Measurements from ENCODE around the gene XRCC2.

The XRCC2 gene

GRCh38 chr7:152596824-152597223 is 79.1 kb downstream of the XRCC2 start:
- no peaks in the 10 kb centered on the region for H3K27me3 ChIP-seq (replicated peaks; ENCODE audit: insufficient read depth, low read length)
- H3F3A ChIP-seq (ENCODE audit: insufficient read depth, low read length) = no peaks in the 10 kb centered on the region
- H3K9ac ChIP-seq (ENCODE audit: low read length) = no peak overlapping the region
- H3K9me3 ChIP-seq (replicated peaks; ENCODE audit: insufficient read depth, low read length) = no peaks in the 10 kb centered on the region
- H4K20me1 ChIP-seq (ENCODE audit: insufficient read depth, low read length) = no peaks in the 10 kb centered on the region
- TF ChIP-seq EZH2 (optimal IDR thresholded peaks at IDR 0.05; ENCODE audit: low read depth, low read length) (no peak), CTCF (IDR thresholded peaks at IDR 0.05; ENCODE audit: low read length) (no peak), EZH2phosphoT487 (IDR thresholded peaks at IDR 0.05; ENCODE audit: low read length) (no peak)
- DNase-seq = no peak
- no peak overlapping the region for H3K27ac ChIP-seq (ENCODE audit: low read length)
- H3K4me1 ChIP-seq (ENCODE audit: low read length) = no peaks in the 10 kb centered on the region
- no peaks in the 10 kb centered on the region for H3K36me3 ChIP-seq (replicated peaks; ENCODE audit: insufficient read depth, low read length)
- no peaks in the 10 kb centered on the region for H3K9me2 ChIP-seq (replicated peaks; ENCODE audit: insufficient read depth, low read length)
- H2AFZ ChIP-seq (ENCODE audit: low read length) = no peak overlapping the region
- no peaks in the 10 kb centered on the region for H3K79me2 ChIP-seq (ENCODE audit: low read length)
- H3K4me3 ChIP-seq (ENCODE audit: low read length) = no peak overlapping the region
- no peak overlapping the region for H3K4me2 ChIP-seq (ENCODE audit: low read depth, low read length)

Data from MM.1S (cell line).